Measurements from ENCODE around the gene NOA1. TPM values are rescaled to one million over a fixed set of nuclear protein-coding genes. Genes with fewer than 3 reads are reported as not detected.

The NOA1 gene
- total and polyA plus RNA-seq, 2 of the 8 experiments (the other 6 are each of a cell fraction or from before 2014, with no cell fraction given), result 24.3 to 28.1 TPM

DNA sequence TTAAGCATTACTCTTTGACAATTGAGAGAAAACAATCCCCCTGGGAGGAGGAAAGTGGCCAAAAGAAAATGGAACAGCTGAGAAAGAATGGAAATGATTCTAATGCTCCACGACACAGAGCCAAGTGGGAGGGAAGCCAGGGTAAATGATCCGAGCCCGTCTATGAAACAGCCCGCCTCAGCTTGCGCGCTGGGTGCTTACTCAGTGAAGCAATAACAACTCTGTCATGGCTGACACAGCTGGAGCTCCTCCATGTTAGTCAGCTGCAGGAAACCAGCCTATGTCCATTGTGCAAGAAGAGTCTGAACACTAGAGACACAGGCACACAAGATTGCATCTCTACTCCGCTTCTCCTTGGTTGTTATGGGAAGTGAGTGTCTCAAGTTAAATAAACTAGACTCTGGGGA lies 19.3 kb downstream of the NOA1 start:
- H3K23ac ChIP-seq (ENCODE audit: insufficient read length), result no peak overlapping the region
- FAIRE-seq, result no peak

More for the DNA sequence above, 19.3 kb downstream of the NOA1 start:
- H3K79me2 ChIP-seq (ENCODE audit: control insufficient read depth in 1 of 2, insufficient read depth in 2 of 2, low read length in 2 of 2), result no peaks in the 10 kb centered on the region
- no peaks in the 10 kb centered on the region for H3K79me1 ChIP-seq (ENCODE audit: low read depth, low read length)
- H2BK20ac ChIP-seq (ENCODE audit: low read length), result no peak overlapping the region
- H4K8ac ChIP-seq (ENCODE audit: extremely low read depth, insufficient read depth, low read length), result no peak overlapping the region
- no peak overlapping the region for H3K56ac ChIP-seq (replicated peaks; ENCODE audit: insufficient read length, low read depth, low read length)
- no peak overlapping the region for H3K9ac ChIP-seq (replicated peaks in 1 of 4; ENCODE audit: extremely low read depth in 1 of 4, low read depth in 3 of 4, low read length in 3 of 4)
- no peak overlapping the region for H2BK12ac ChIP-seq (ENCODE audit: low read depth, low read length)
- no peak for TF ChIP-seq CHD2 (IDR thresholded peaks at IDR 0.05; ENCODE audit: low read length)
- no peak for TF ChIP-seq TEAD4 (IDR thresholded peaks at IDR 0.05; ENCODE audit: low read depth, low read length)
- TF ChIP-seq TAF1 (IDR thresholded peaks at IDR 0.05; ENCODE audit: low read depth, low read length), result no peak
- no peak for TF ChIP-seq SIN3A (conservative IDR thresholded peaks at IDR 0.05 in 1 of 2, IDR thresholded peaks at IDR 0.05 in 1 of 2; ENCODE audit: low read depth in 1 of 2, low read length in 2 of 2)
- H3K27ac ChIP-seq (ENCODE audit: low read depth, low read length), result no peak overlapping the region
- H4K91ac ChIP-seq (replicated peaks; ENCODE audit: insufficient read length, low read length), result no peak overlapping the region
- peaks cover 0 to 13% (median 3%) of the 10 kb centered on the region in 4 experiments; a peak in 4 of 8 replicates for H3K36me3 ChIP-seq (ENCODE audit: control insufficient read depth in 2 of 4, insufficient read depth in 4 of 4, low read length in 3 of 4)
- H3K18ac ChIP-seq (ENCODE audit: extremely low read depth, low read length), result no peak overlapping the region
- H3K4me3 ChIP-seq (ENCODE audit: extremely low read depth in 1 of 4, insufficient read depth in 2 of 4, low read depth in 3 of 4, low read length in 4 of 4), result no peak overlapping the region
- H2AK5ac ChIP-seq (ENCODE audit: low read depth, low read length), result no peak overlapping the region
- POLR2A ChIA-PET (ENCODE audit: partially characterized antibody), result interaction anchor here (1.2 to 1.6 kb wide), 2 partner anchors 11 to 13 kb away, joined by 3 to 5 read pairs; no protein-coding TSS in a partner anchor
- no peak overlapping the region for H2BK15ac ChIP-seq (ENCODE audit: low read length)
- H3K4me2 ChIP-seq (ENCODE audit: insufficient read depth in 1 of 2, low read depth in 2 of 2, low read length in 2 of 2), result no peak overlapping the region
- no peaks in the 10 kb centered on the region for H3K4me1 ChIP-seq (replicated peaks in 1 of 4; ENCODE audit: control insufficient read depth in 3 of 4, insufficient read depth in 4 of 4, low read length in 3 of 4)
- no peak overlapping the region for H3K4ac ChIP-seq (replicated peaks; ENCODE audit: insufficient read length, low read depth, low read length)
- peaks cover 0 to 3% of the 10 kb centered on the region in 2 experiments for H4K20me1 ChIP-seq (replicated peaks in 1 of 2; ENCODE audit: control insufficient read depth in 1 of 2, insufficient read depth in 2 of 2, low read length in 2 of 2)
- no peak overlapping the region for H2BK120ac ChIP-seq (replicated peaks; ENCODE audit: low read depth, low read length)
- CTCF ChIA-PET (ENCODE audit: partially characterized antibody), result interaction anchor here (1.5 kb wide), 1 partner anchor 121 kb away, joined by 4 read pairs; no protein-coding TSS in a partner anchor
- H3K23me2 ChIP-seq (ENCODE audit: low read depth, low read length), result no peaks in the 10 kb centered on the region
- H4K5ac ChIP-seq (ENCODE audit: insufficient read length, low read depth, low read length), result no peak overlapping the region
- H3K14ac ChIP-seq (ENCODE audit: insufficient read length), result no peak overlapping the region
- H3K9me3 ChIP-seq (ENCODE audit: insufficient read depth in 2 of 2, low read depth in 1 of 2, low read length in 1 of 2), result no peaks in the 10 kb centered on the region
- no peak overlapping the region for H2AFZ ChIP-seq (ENCODE audit: low read length)
- H3K27me3 ChIP-seq (replicated peaks in 1 of 4; ENCODE audit: control insufficient read depth in 3 of 4, extremely low read depth in 1 of 4, insufficient read depth in 3 of 4, low read length in 3 of 4), result no peaks in the 10 kb centered on the region
- 94% methylated on average over 7 of the region's 7 CpGs; no CpG with 5 or more reads in 1 of the 2 experiments for WGBS, 2 experiments (ENCODE audit: extremely low coverage in 1 of 2, insufficient coverage in 1 of 2, insufficient read length in 1 of 2, insufficient replicate concordance in 2 of 2, low coverage in 1 of 2, low lambda C conversion rate in 2 of 2, missing lambda C conversion rate in 1 of 2)
- H2BK5ac ChIP-seq (ENCODE audit: low read depth, low read length), result no peak overlapping the region
- no peak for DNase-seq (ENCODE audit: low read depth in 1 of 2, low spot score in 2 of 2)

All from H1 (cell line).